Upper lobe of left lung (tissue), 6 donors: Measurements from ENCODE around the gene HMX3. TPM values are rescaled to one million over a fixed set of nuclear protein-coding genes. Genes with fewer than 3 reads are reported as not detected.
A peak's percentile ranks its signal among the peaks of the same experiment; 100 is the strongest.

ENCODE experiments used
- ATAC-seq, 2 donors: fragments of 200-7000 bp; cut with Tn5 transposase; one replicate each; pipeline ENCODE4 v1.9.1; 2022; ENCODE audit warnings: mild to moderate bottlenecking in 2 of 2, moderate library complexity in 2 of 2; ENCODE audit not compliant: low FRiP score in 2 of 2
- DNase-seq, 2 donors: peaks; one replicate each; pipeline ENCODE4 v3.0.0-alpha.2; 2019 to 2020
- H3K27ac ChIP-seq, 4 donors: fragments of 200-600 bp; sonication (generic); one replicate each; pipeline ENCODE4 v1.5.1; 2016 to 2019
- H3K27me3 ChIP-seq, 4 donors: fragments of 200-600 bp; sonication (generic); one replicate each; pipeline ENCODE4 v1.5.1; 2017 to 2019
- H3K36me3 ChIP-seq, 4 donors: fragments of 200-600 bp; sonication (generic); one replicate each; pipeline ENCODE4 v1.5.1; 2016 to 2019
- H3K4me1 ChIP-seq, 4 donors: fragments of 200-600 bp; sonication (generic); one replicate each; pipeline ENCODE4 v1.5.1; 2018 to 2019
- H3K4me3 ChIP-seq, 4 donors: fragments of 200-600 bp; sonication (generic); one replicate each; pipeline ENCODE4 v1.5.1; 2017 to 2019; ENCODE audit warnings: mild to moderate bottlenecking in 2 of 4, moderate library complexity in 1 of 4
- H3K9me3 ChIP-seq, 4 donors: fragments of 200-600 bp; sonication (generic); one replicate each; pipeline ENCODE4 v1.5.1; 2018 to 2019
- EP300 ChIP-seq, 4 donors: sonication (generic); formaldehyde crosslinking; IDR thresholded peaks; one replicate each; pipeline ENCODE4 v1.5.1; 2017; ENCODE audit warnings: antibody characterized with exemption in 4 of 4, control low read depth in 2 of 4
- POLR2A ChIP-seq, 4 donors: fragments of 450-650 bp; IDR thresholded peaks; one replicate each; pipeline ENCODE4 v1.5.1; 2016 to 2017; ENCODE audit warnings: antibody characterized with exemption in 4 of 4, mild to moderate bottlenecking in 2 of 4
- POLR2AphosphoS5 ChIP-seq, 2 donors: sonication (generic); formaldehyde crosslinking; IDR thresholded peaks; one replicate each; pipeline ENCODE4 v1.5.1; 2017; ENCODE audit warnings: antibody characterized with exemption in 2 of 2
- WGBS, 2 donors: methylation state at CpG; one replicate each; pipeline ENCODE4 v1.1.5; 2017 to 2018; 5-methylcytosine and 5-hydroxymethylcytosine counted together
- total RNA-seq, 6 donors: library from RNA; depleted of rRNA in 4 of 6; stranded (reverse); fragments of >200 nt in 4 of 6; gene quantifications; one replicate each; pipeline versions ENCODE4 v1.1.0 to v1.2.1, GENCODE V29; 2016 to 2021
- TF ChIP-seq, protein P1 (sequence below), 6 experiments: fragments of 450-650 bp in 4 of 6; fragments of 200-600 bp in 2 of 6; sonication (generic) in 2 of 6; IDR thresholded peaks; one replicate each; pipeline ENCODE4 v1.5.1; 2016 to 2019; ENCODE audit warnings: antibody characterized with exemption in 6 of 6
- donor health status: DM: no; HTN: no; CAD: no; lungs with moderate emphysema.
- donor health status: DM: no; HTN: yes; CAD: no; lungs with severe emphysema.

Gene HMX3
- total RNA-seq, 6 donors from 2014 or later: not detected

DNA sequence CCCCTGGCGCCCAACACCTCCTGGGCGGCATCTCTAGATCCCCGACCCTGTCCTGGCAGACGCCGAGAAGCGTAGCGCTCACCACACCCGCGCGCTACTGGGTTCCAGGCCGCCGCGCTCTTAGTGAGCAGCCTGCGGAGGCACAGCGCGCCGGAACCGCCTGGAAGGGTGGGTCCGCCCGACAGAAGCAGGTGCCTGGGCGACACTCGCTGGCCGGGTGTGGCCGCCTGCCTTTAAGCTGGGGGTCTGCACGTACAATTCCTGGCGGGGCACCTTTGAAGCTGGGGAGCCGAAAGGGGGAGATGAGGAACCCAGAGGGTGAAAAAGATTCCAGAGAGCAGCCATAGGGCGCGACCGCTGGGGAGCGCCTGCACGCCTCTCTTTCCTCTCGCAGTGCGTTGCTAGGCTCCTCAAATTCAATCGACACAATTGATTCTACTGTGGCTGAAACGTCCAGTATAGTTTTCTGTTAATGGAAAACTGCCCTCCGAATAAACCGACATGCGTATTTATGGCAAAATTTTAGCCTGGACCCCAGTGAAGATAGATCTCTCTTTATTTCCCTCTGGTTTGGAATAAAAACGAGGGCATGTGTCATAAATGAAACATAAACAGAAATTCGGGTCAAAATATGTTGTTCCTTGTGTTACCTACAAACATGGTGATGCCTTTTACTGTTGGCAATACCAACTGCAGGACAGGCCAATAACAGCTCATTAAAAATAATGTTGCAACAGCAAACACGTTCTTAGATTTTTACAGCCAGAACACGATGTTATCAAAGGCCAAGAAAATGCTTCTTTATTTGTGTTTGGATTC, 4.6 kb downstream of the HMX3 start:
- DNase-seq (peak in 1 of 2 donors; percentile 77), ATAC-seq (no peak)
- 5% methylated on average over 36 to 40 of the region's 43 CpGs for WGBS, 2 donors

DNA sequence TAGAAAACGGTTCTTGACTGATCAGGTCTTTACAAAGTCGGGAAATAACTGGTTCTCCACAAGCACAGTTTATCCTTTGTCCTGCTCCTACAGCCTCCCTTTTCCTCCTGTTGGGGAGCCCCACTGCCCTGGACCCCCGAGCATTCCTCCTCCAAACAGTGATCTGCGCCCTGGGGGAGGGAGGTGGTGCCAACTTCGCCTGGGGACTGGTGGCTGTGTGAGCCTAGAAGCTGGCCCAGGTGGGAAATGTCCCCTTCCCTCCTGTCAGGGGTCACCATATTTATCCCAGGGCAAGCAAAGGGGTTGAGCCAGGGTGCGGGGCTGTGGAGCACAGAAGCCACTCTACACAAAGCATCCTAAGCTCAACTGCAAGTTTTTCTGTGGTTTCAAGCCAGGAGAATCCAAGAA, 5.2 kb downstream of the HMX3 start:
- Histone ChIP-seq H3K4me3 (no peak overlapping the region), H3K9me3 (no peaks in the 10 kb centered on the region), H3K4me1 (peaks cover 19 to 66% (median 40%) of the 10 kb centered on the region in 4 donors), H3K27ac (no peak overlapping the region), H3K27me3 (peaks cover 0 to 98% (median 70%) of the 10 kb centered on the region in 4 donors), H3K36me3 (no peaks in the 10 kb centered on the region)
- TF ChIP-seq, protein P1, sequence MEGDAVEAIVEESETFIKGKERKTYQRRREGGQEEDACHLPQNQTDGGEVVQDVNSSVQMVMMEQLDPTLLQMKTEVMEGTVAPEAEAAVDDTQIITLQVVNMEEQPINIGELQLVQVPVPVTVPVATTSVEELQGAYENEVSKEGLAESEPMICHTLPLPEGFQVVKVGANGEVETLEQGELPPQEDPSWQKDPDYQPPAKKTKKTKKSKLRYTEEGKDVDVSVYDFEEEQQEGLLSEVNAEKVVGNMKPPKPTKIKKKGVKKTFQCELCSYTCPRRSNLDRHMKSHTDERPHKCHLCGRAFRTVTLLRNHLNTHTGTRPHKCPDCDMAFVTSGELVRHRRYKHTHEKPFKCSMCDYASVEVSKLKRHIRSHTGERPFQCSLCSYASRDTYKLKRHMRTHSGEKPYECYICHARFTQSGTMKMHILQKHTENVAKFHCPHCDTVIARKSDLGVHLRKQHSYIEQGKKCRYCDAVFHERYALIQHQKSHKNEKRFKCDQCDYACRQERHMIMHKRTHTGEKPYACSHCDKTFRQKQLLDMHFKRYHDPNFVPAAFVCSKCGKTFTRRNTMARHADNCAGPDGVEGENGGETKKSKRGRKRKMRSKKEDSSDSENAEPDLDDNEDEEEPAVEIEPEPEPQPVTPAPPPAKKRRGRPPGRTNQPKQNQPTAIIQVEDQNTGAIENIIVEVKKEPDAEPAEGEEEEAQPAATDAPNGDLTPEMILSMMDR (IDR thresholded peaks at IDR 0.05): no peak
- TF ChIP-seq POLR2AphosphoS5 (IDR thresholded peaks at IDR 0.05) (no peak), POLR2A (IDR thresholded peaks at IDR 0.05) (no peak), EP300 (IDR thresholded peaks at IDR 0.05) (no peak)
- no peak for DNase-seq
- ATAC-seq: no peak
- 9% methylated on average over 6 of the region's 6 CpGs for WGBS, 2 donors

More for the DNA sequence above, 4.6 kb downstream of the HMX3 start:
- Histone ChIP-seq H3K4me1 (peaks cover 24 to 66% (median 43%) of the 10 kb centered on the region in 4 donors), H3K36me3 (no peaks in the 10 kb centered on the region), H3K4me3 (no peak overlapping the region), H3K27me3 (peaks cover 0 to 98% (median 73%) of the 10 kb centered on the region in 4 donors), H3K27ac (no peak overlapping the region), H3K9me3 (no peaks in the 10 kb centered on the region)
- no peak for TF ChIP-seq EP300 (IDR thresholded peaks at IDR 0.05)
- TF ChIP-seq, protein P1 (IDR thresholded peaks at IDR 0.05): no peak

DNA sequence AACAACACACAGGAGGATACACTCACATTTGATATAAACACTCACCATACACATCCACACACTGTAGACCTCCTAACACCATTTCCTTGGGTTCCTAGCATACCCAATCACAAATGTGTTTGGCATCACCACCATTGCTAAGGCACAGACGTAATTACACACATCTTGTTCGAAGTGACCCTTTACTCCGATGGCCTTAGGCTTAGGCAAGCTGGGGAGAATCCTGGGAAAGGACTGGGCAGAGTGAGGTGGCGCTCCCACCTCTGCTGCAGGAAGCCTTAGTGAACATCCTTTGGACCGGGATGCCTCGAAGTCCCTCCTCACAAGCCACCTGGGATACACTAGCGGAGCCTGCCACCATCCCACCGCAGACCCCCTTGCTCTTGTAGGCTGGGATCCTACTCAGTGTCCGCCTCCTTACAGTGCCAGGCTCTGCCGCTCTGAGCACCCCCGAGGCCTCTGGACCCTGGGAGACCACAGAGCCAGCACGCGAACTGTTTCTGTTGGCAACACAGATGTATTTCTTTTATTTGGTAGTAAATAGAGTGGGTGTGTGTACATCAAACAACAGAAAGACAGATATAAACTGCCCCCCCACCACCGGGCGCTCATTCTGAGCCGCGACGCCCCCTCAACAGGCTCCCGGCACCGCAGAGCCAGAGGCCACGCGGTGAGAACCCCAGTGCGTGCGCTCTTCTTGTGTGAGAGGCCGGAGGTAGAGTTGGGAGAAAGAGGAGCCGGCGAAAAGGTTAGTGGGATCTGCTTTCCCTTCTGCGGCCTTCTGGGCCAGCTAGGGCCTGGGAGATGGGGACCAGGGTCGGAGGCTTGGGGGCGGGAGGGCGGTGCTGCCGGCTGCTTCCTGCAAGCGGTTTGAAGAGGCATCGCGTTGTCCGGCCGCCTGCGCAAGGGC, 6.3 kb downstream of the HMX3 start:
- TF ChIP-seq POLR2A (IDR thresholded peaks at IDR 0.05) (no peak), EP300 (IDR thresholded peaks at IDR 0.05) (no peak), POLR2AphosphoS5 (IDR thresholded peaks at IDR 0.05) (no peak)
- TF ChIP-seq, protein P1 (IDR thresholded peaks at IDR 0.05): no peak
- Histone ChIP-seq H3K27ac (no peak overlapping the region), H3K9me3 (no peaks in the 10 kb centered on the region), H3K4me3 (no peak overlapping the region), H3K36me3 (no peaks in the 10 kb centered on the region), H3K27me3 (peaks cover 0 to 98% (median 65%) of the 10 kb centered on the region in 4 donors), H3K4me1 (peaks cover 13 to 64% (median 34%) of the 10 kb centered on the region in 4 donors)
- WGBS, 2 donors: 8 to 13% methylated on average over 14 to 33 of the region's 38 CpGs
- DNase-seq (peak in 1 of 2 donors; percentile 51), ATAC-seq (no peak)

DNA sequence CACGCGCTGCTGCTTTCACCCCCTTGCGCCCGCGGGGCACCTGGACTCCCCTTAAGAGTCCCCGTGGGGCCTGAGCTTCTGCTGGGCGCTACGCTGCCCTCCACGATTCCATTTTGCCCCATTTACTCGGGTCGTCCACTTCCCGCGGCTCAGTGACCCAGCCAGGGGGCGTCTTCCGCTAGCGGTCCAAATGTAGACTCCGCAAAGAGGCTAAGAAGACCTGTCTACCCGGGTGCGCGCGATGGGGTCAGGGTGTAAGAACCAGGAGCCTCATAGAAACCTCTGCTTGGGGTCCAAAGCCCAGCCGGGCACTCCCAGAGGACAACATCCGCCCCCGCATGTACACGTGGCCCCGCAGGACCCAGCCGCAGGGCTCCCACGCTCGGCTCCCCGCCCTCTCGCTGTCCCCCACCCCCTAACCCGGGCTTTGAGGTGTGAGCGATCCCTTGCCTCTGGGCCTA, 7.0 kb downstream of the HMX3 start:
- ATAC-seq: no peak
- Histone ChIP-seq H3K4me3 (no peak overlapping the region), H3K27me3 (peaks cover 0 to 98% (median 62%) of the 10 kb centered on the region in 4 donors), H3K27ac (no peak overlapping the region), H3K36me3 (no peaks in the 10 kb centered on the region), H3K4me1 (peaks cover 8 to 64% (median 30%) of the 10 kb centered on the region in 4 donors), H3K9me3 (no peaks in the 10 kb centered on the region)
- TF ChIP-seq POLR2AphosphoS5 (IDR thresholded peaks at IDR 0.05) (no peak), POLR2A (IDR thresholded peaks at IDR 0.05) (no peak), EP300 (IDR thresholded peaks at IDR 0.05) (no peak)
- TF ChIP-seq, protein P1 (IDR thresholded peaks at IDR 0.05): no peak
- peak in 1 of 2 donors; percentile 73 for DNase-seq
- WGBS, 2 donors: 4% methylated on average over 25 of the region's 33 CpGs; no CpG with 5 or more reads in 1 of the 2 donors
